Activated CD4-positive, alpha-beta T cell treated with anti-CD3 and anti-CD28 coated beads, Interleukin-2, amount 50 U/mL, for 24 hours (primary cell): ENCODE measurements around the gene RGS12.
A peak's percentile ranks its signal among the peaks of the same experiment; 100 is the strongest.

Experiments used
- DNase-seq, 2 donors: peaks; one replicate each; pipeline ENCODE4 v3.0.0-alpha.2; 2020; ENCODE audit warnings: low read depth in 1 of 2, low spot score in 1 of 2

The RGS12 gene

GRCh38 chr4:3292571-3293400 is at the start of gene RGS12:
RGS12 (plus strand) TSS chr4:3293021; CDS start chr4:3316171, 23,150 bp downstream.
- peak; percentile 82 to 84 for DNase-seq

GRCh38 chr4:3243136-3243780 is 49.6 kb upstream of the RGS12 start:
- DNase-seq: no peak

GRCh38 chr4:3244002-3244401 is 48.8 kb upstream of the RGS12 start:
- no peak for DNase-seq

- no peak for DNase-seq
These were observed 48.1 kb upstream of the RGS12 start for GRCh38 chr4:3244747-3245146.

GRCh38 chr4:3245676-3246075 is 47.1 kb upstream of the RGS12 start:
- DNase-seq: no peak

GRCh38 chr4:3246458-3247398 is 46.1 kb upstream of the RGS12 start:
- no peak for DNase-seq

- no peak for DNase-seq
These were observed 45.2 kb upstream of the RGS12 start for GRCh38 chr4:3247399-3248177.

- DNase-seq: no peak
These were observed 44.7 kb upstream of the RGS12 start for GRCh38 chr4:3248178-3248480.

GRCh38 chr4:3248811-3249661 is 43.8 kb upstream of the RGS12 start, which contains the start of gene MSANTD1:
MSANTD1 (plus strand) TSS chr4:3249159; CDS start chr4:3249223, 64 bp downstream.
- no peak for DNase-seq

GRCh38 chr4:3249711-3250437 is 42.9 kb upstream of the RGS12 start:
- DNase-seq: no peak

- no peak for DNase-seq
These were observed 42.3 kb upstream of the RGS12 start for GRCh38 chr4:3250438-3250955.

GRCh38 chr4:3250956-3251690 is 41.7 kb upstream of the RGS12 start:
- DNase-seq: no peak

- no peak for DNase-seq
These were observed 40.9 kb upstream of the RGS12 start for GRCh38 chr4:3251691-3252479.

- no peak for DNase-seq
These were observed 40.4 kb upstream of the RGS12 start for GRCh38 chr4:3252480-3252828.

GRCh38 chr4:3252831-3253641 is 39.8 kb upstream of the RGS12 start:
- no peak for DNase-seq

GRCh38 chr4:3253808-3254207 is 39.0 kb upstream of the RGS12 start:
- no peak for DNase-seq
